AG09309 (cell line): ENCODE data around the gene GJB5.

Experiments used
- DNase-seq: peaks from one replicate; pipeline ENCODE4 v3.0.0-alpha.2; 2010; ENCODE audit warnings: low read depth
- H3K4me3 ChIP-seq: 2 replicates; pipeline ENCODE4 v1.5.1; 2011; ENCODE audit warnings: mild to moderate bottlenecking, low read depth, low read length, moderate library complexity; ENCODE audit not compliant: control insufficient read depth
- TF ChIP-seq, protein P1 (sequence below): IDR thresholded peaks from 2 replicates; pipeline ENCODE4 v1.5.1; 2011; ENCODE audit warnings: mild to moderate bottlenecking, low read depth, low read length, inconsistent platforms; ENCODE audit not compliant: insufficient read depth, control insufficient read depth; ENCODE audit errors: missing control alignments

GJB5 gene

DNA sequence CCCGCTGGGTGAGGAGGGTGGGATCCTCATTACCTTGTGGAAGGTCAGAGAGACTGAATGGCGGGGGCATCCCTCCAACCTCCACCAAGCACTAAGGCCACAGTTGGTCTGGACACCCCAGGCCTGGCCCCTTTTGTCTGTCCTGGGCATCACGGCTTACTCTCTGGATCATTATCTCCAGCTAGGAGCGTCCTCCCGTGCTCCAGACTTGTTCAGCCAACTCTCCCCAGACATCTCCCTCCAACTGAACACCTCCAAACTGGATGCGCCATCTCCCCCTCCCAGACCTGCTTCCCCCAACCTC is 7.3 kb upstream of the GJB5 start:
- TF ChIP-seq, protein P1, sequence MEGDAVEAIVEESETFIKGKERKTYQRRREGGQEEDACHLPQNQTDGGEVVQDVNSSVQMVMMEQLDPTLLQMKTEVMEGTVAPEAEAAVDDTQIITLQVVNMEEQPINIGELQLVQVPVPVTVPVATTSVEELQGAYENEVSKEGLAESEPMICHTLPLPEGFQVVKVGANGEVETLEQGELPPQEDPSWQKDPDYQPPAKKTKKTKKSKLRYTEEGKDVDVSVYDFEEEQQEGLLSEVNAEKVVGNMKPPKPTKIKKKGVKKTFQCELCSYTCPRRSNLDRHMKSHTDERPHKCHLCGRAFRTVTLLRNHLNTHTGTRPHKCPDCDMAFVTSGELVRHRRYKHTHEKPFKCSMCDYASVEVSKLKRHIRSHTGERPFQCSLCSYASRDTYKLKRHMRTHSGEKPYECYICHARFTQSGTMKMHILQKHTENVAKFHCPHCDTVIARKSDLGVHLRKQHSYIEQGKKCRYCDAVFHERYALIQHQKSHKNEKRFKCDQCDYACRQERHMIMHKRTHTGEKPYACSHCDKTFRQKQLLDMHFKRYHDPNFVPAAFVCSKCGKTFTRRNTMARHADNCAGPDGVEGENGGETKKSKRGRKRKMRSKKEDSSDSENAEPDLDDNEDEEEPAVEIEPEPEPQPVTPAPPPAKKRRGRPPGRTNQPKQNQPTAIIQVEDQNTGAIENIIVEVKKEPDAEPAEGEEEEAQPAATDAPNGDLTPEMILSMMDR: no peak
- no peak overlapping the region for H3K4me3 ChIP-seq
- no peak for DNase-seq

DNA sequence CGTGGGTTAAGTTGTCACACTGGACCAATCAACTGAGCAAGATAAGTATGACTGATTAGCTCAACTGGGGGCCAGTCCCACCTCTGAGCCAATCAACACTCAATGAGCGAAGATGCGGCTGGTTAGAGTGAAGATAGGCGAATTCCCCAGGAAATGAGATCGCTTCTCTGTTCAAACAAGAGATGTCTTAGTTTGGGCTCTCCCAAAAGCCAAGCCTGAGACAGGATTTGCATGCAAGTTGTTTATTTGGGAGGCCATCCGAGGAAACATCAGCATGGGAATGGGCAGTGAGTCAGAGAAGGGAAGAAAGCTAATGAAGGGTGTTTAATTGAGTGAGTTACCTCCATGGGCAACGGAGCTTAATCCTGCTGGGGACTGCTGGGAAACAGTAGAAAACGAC is 4.9 kb upstream of the GJB5 start:
- DNase-seq: no peak
- TF ChIP-seq, protein P1: no peak
- no peak overlapping the region for H3K4me3 ChIP-seq

DNA sequence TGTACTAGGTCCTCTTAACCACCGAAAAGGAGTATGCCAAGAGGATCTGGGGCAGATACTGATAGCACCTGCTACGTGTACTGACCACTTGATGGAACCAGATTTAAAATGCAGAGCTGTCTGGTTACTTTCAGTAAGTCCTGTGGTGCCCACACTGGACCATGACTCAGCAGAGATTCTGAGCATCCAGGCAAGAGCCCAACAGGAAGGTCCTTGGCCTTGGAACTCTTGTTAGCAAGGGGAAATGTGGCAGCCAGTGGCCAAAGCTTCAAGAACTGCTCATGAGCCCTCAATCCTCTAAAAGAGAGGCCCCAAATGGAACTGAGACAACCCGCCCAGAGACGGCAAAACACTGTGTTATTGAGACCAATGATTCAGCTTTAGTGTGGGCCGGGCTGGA is 4.2 kb upstream of the GJB5 start:
- TF ChIP-seq, protein P1: no peak
- H3K4me3 ChIP-seq: no peak overlapping the region
- no peak for DNase-seq

DNA sequence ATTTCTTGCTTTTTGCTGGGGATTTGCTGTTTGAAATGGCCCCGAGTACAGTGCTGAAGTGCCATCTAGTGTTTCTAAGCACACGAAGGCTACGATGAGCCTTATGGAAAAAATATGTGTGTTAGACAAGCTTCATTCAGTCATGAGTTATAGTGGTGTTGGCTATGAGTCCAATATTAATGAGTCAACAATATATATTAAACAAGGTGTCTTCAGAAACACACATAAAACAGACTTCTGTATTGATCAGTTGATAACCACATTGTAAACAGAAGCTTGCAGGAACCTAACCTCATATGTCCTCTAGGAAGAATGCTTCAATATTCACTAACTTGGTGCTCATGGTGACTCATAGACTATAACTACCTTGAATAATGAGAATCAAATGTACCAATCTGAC is 1.7 kb upstream of the GJB5 start:
- TF ChIP-seq, protein P1: no peak
- no peak overlapping the region for H3K4me3 ChIP-seq
- DNase-seq: no peak

DNA sequence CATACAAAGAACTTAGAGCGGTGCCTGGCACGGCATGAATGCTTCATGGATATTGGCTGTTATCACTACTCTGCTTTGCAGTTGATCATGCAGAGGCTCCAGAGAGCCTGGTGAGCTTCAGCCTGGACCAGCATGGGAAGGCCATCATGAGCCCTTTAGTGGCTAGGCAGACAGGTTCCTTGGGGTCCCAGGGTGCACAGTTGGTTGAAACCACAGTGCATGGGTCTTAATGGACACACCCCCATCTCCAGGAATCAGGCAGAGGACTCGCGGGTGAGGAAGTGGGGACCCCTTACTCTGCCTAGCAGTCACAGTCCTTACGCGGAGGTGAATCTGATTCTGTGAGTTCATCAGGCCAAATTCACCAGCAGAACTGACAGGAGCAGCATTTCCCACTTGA is 1.1 kb downstream of the GJB5 start:
- TF ChIP-seq, protein P1: no peak
- no peak overlapping the region for H3K4me3 ChIP-seq
- no peak for DNase-seq

DNA sequence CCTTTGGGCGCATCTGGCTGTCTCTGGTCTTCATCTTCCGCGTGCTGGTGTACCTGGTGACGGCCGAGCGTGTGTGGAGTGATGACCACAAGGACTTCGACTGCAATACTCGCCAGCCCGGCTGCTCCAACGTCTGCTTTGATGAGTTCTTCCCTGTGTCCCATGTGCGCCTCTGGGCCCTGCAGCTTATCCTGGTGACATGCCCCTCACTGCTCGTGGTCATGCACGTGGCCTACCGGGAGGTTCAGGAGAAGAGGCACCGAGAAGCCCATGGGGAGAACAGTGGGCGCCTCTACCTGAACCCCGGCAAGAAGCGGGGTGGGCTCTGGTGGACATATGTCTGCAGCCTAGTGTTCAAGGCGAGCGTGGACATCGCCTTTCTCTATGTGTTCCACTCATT is 2.5 kb downstream of the GJB5 start:
- TF ChIP-seq, protein P1: no peak
- DNase-seq: no peak
- H3K4me3 ChIP-seq: no peak overlapping the region

DNA sequence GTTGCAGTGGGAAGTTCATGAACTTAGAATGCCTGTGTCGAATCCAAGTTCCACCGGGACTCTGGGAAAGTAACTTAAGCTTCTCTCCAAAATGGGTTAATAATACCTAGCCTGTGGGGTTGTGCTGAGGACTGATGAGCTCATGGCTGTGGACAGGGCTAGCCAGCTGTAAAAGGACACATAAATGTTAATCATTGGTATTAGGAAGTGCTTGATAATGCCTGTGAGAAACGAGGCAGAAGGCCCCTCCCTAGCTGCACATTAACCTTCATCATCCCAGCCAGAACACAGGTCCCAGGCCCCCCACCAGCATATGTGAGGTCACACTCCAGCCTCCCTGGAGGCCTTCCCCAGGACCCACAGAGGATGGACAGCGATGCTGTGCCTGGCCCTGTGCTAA is 3.9 kb downstream of the GJB5 start:
- TF ChIP-seq, protein P1: no peak
- no peak for DNase-seq
- no peak overlapping the region for H3K4me3 ChIP-seq
